NB4 (cell line): ENCODE results near the gene ZDHHC16.
A peak's percentile ranks its signal among the peaks of the same experiment; 100 is the strongest.

Source experiments
- DNase-seq: peaks from one replicate; pipeline ENCODE4 v3.0.0; 2010; ENCODE audit warnings: low read depth
- H3K4me3 ChIP-seq: one replicate; pipeline ENCODE4 v1.5.1; 2011; ENCODE audit warnings: mild to moderate bottlenecking, low read depth, low read length, moderate library complexity
- CTCF ChIP-seq: IDR thresholded peaks from one replicate; pipeline ENCODE4 v1.5.1; 2012; ENCODE audit warnings: low read depth, low read length
- MAX ChIP-seq: IDR thresholded peaks from 2 replicates; pipeline ENCODE4 v1.6.1; 2011; ENCODE audit warnings: low read depth, low read length
- MYC ChIP-seq: IDR thresholded peaks from 2 replicates; pipeline ENCODE4 v1.6.1; 2011; ENCODE audit warnings: low read depth, low read length
- POLR2A ChIP-seq: IDR thresholded peaks from 2 replicates; pipeline ENCODE4 v1.6.1; 2011; ENCODE audit warnings: mild to moderate bottlenecking; ENCODE audit not compliant: insufficient read length; ENCODE audit errors: extremely low read depth

ZDHHC16 gene

GRCh38 chr10:97498076-97498840 is 52.3 kb downstream of the ZDHHC16 start, which contains the start of gene MMS19:
Gene MMS19, minus strand, starts transcription at chr10:97498422. Its CDS starts 38 bp downstream, at chr10:97498384.
- H3K4me3 ChIP-seq = peak within 1 kb of the TSS; percentile 88
- TF ChIP-seq MAX = peak; percentile 77
- peak; percentile 48; the same call in 1 of the 2 replicates for TF ChIP-seq MYC
- TF ChIP-seq POLR2A = peak; percentile 88
- no peak for TF ChIP-seq CTCF
- peak; percentile 99 for DNase-seq

GRCh38 chr10:97498841-97499560 is 53.0 kb downstream of the ZDHHC16 start, which contains the start of gene UBTD1:
Gene UBTD1, plus strand, starts transcription at chr10:97498924. Its CDS starts 280 bp downstream, at chr10:97499204.
- peak; percentile 79 for DNase-seq
- H3K4me3 ChIP-seq = peak within 1 kb of the TSS; percentile 88
- TF ChIP-seq CTCF = no peak
- no peak for TF ChIP-seq POLR2A
- TF ChIP-seq MAX = no peak
- no peak for TF ChIP-seq MYC

GRCh38 chr10:97499561-97500296 is 53.8 kb downstream of the ZDHHC16 start:
- H3K4me3 ChIP-seq = peak overlapping the region; percentile 67
- 0 out of 2 replicates have a peak, but pooled peaks have one; percentile 20 for TF ChIP-seq MYC
- no peak for TF ChIP-seq POLR2A
- peak; percentile 80 for DNase-seq

- TF ChIP-seq POLR2A (no peak), MYC (no peak), CTCF (no peak), MAX (peak; percentile 6; the same call in 1 of the 2 replicates)
- peak overlapping the region; percentile 67 for H3K4me3 ChIP-seq
- no peak for DNase-seq
Measured at GRCh38 chr10:97500297-97500575, 54.3 kb downstream of the ZDHHC16 start.

- TF ChIP-seq MAX (no peak), CTCF (no peak), MYC (no peak), POLR2A (no peak)
- DNase-seq = no peak
- no peak overlapping the region for H3K4me3 ChIP-seq
Measured at GRCh38 chr10:97502916-97503315, 56.9 kb downstream of the ZDHHC16 start.

GRCh38 chr10:97503406-97503805 is 57.4 kb downstream of the ZDHHC16 start:
- TF ChIP-seq CTCF (no peak), MYC (no peak), MAX (0 out of 2 replicates have a peak, but pooled peaks have one; percentile 15), POLR2A (no peak)
- H3K4me3 ChIP-seq = no peak overlapping the region
- DNase-seq = peak; percentile 71
